DMS79 treated with DMSO at 0.1 percent for 48 hours (cell line): ENCODE results near the gene MAST1.
"Not testable (repeated sequence)": the region's sequence is repeated elsewhere in the genome, so short reads cannot be mapped to it uniquely, and the experiment has no call there.

ENCODE experiments used
- DNase-seq: peaks from one replicate; lab custom pipeline; 2025; lab: John Stamatoyannopoulos, UW

Gene MAST1

GRCh38 chr19:12838182-12838885 lies at the start of gene MAST1:
MAST1 (plus strand) TSS chr19:12838515; CDS start chr19:12838573, 58 bp downstream.
- DNase-seq, result peak; percentile 76

GRCh38 chr19:12788682-12789097 lies 49.6 kb upstream of the MAST1 start:
- peak; percentile 72 for DNase-seq

GRCh38 chr19:12789098-12789903 lies 49.0 kb upstream of the MAST1 start:
- peak; percentile 46 for DNase-seq

- peak; percentile 94 for DNase-seq
These were observed 48.3 kb upstream of the MAST1 start for GRCh38 chr19:12789904-12790619.

DNA sequence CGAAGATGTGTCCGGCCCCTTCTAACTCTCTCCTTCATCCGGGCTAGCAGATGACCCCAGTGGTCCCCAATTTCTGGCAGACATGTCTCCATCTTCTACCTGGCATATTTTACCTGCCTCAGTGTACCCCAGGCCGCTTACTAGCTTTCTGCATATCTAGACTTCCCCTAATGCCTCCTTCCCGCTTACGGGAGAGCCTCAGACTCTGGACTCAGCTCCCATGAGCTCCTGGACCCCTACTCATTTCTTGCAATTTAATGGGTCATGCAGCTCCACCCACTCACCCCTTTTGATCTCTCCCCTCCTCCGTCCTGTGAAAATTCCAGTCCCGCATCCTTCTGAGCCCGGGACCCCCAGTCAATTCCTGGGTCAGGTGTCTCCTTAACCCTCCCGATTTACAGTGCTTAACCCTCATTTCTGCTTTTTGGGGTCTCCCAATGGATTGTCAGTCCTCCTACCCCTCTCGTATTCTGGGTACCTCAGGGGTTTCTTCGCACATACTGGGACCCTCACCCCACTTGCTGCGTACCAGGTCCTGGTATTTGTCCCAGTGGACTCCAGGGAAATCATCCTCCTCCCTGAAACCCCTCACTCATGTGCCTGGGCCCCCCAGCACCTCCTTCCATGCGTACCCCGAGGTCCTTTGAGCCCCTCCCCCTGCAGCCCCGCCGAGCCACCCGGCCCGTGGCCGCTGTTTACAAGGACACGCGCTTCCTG lies 47.5 kb upstream of the MAST1 start:
- DNase-seq, result peak; percentile 32

DNA sequence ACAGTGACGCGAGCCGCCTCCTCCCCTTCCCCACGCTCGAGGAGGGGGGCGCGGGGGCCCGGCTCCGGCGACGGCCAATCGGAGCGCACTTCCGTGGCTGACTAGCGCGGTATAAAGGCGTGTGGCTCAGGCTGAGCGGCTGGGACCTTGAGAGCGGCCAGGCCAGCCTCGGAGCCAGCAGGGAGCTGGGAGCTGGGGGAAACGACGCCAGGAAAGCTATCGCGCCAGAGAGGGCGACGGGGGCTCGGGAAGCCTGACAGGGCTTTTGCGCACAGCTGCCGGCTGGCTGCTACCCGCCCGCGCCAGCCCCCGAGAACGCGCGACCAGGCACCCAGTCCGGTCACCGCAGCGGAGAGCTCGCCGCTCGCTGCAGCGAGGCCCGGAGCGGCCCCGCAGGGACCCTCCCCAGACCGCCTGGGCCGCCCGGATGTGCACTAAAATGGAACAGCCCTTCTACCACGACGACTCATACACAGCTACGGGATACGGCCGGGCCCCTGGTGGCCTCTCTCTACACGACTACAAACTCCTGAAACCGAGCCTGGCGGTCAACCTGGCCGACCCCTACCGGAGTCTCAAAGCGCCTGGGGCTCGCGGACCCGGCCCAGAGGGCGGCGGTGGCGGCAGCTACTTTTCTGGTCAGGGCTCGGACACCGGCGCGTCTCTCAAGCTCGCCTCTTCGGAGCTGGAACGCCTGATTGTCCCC lies 46.8 kb upstream of the MAST1 start, which contains the start of gene JUNB:
JUNB (plus strand) TSS at position 142 of the 706 bp plus-strand sequence; CDS start at position 428, 286 bp downstream.
- peak; percentile 90 for DNase-seq

DNA sequence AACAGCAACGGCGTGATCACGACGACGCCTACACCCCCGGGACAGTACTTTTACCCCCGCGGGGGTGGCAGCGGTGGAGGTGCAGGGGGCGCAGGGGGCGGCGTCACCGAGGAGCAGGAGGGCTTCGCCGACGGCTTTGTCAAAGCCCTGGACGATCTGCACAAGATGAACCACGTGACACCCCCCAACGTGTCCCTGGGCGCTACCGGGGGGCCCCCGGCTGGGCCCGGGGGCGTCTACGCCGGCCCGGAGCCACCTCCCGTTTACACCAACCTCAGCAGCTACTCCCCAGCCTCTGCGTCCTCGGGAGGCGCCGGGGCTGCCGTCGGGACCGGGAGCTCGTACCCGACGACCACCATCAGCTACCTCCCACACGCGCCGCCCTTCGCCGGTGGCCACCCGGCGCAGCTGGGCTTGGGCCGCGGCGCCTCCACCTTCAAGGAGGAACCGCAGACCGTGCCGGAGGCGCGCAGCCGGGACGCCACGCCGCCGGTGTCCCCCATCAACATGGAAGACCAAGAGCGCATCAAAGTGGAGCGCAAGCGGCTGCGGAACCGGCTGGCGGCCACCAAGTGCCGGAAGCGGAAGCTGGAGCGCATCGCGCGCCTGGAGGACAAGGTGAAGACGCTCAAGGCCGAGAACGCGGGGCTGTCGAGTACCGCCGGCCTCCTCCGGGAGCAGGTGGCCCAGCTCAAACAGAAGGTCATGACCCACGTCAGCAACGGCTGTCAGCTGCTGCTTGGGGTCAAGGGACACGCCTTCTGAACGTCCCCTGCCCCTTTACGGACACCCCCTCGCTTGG lies 46.1 kb upstream of the MAST1 start:
- peak; percentile 80 for DNase-seq

- DNase-seq, result peak; percentile 47
These were observed 45.4 kb upstream of the MAST1 start for GRCh38 chr19:12792853-12793289.

DNA sequence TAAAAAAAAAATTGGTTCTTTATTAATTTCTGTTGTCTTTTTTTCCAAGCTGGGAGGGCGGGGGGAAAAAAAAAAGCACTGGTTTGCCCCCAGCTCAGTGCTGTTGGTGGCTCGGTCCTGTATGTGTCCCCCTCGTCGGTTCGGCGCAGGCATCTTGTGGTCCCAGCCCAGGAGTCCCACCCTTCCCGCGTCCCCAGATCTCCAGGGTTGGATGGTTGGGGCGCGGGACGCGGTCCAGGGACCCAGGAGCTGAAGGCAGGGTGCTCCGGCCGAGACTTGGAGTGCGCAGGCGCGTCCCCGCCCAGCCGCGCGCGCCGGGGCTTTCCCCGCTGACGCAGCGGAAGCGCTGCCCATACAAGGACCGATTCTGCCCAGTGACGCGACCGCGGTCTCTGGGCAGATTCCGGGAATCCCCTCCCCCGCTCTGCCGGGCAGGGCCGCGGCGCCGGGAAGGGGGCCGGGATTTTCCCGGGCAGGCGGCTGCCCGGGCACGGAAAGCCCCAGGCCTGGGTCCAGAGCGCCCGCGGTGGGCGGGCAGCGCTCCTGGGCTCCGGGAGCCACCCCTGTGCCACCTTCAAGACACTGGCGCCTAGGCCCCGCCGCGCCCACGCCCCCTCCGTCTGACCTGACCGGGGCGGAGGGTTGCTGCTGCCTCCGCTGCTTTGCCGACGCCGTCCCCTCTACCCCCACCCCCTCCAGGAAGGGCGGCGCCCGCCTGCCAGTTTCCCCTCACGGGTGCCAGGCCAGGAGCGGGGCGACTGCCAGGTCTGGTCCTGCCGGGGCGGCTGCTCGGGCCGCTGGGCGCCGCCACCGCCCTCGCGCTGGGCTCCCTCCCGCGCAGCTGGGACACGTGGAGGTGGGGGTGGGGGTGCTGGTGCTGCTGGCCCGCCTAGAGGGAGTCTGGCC lies 44.8 kb upstream of the MAST1 start:
- peak; percentile 91 for DNase-seq

GRCh38 chr19:12794196-12794941 lies 43.9 kb upstream of the MAST1 start:
- peak; percentile 25 for DNase-seq

- DNase-seq, result no peak
These were observed 43.3 kb upstream of the MAST1 start for GRCh38 chr19:12794971-12795381.

DNA sequence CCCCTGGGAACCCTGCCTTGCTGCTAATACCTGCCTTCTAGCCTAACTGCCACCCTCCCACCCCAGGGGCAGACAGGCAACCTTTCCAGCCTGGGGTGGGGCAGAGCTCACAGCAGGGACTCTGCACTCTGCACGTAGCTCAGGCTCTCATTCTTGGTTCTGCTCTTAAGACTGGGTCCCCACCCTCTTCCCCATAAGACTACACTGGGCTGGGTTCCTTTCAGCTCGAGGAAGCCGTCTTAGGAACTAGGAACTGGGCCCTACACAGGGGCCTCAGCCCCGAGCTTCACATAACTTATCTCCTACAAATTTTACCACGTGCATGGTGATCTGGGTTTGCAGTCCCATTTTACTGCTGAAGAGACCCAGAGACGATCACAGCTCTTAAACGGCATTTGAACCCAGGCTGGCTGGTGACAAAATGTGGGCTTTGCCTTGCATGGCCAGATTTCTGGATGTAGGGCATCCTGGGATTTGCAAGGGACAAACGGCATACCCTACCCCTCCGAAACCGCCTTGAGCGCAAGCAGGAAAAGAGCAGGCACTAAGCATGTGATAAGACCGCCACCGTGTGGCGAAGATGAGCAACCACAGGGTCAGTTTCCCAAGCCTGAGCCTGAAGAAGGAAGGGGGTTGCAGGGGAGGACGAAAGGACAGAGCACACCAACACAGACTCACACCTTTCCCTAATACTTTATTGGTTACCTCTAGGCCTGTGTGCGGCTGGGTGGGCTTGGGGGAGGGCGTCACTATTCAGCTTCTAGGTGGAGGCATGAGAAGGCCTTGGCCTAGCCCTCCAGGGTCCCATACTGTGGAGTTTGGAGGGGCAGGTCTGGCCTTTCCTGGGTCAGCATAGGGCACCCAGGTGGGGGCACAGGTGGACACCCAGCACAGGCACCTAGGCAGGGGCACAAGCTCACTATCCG lies 41.9 kb upstream of the MAST1 start:
- peak; percentile 88 for DNase-seq

- DNase-seq, result no peak
These were observed 41.2 kb upstream of the MAST1 start for GRCh38 chr19:12797141-12797587.

DNA sequence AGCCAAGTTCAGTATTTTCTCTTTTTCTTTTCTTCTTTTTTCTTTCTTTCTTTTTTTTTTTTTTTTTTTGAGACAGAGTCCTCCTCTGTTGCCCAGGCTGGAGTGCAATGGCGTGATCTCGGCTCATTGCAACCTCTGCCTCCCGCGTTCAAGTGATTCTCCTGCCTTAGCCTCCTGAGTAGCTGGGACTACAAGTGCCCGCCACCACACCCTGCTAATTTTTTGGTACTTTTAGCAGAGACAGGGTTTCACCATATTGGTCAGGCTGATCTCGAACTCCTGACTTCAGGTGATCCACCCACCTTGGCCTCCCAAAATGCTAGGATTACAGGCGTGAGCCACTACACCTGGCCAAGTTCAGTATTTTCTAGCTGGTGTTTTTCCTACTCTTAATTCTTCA lies 40.7 kb upstream of the MAST1 start:
- not testable (repeated sequence) for DNase-seq

DNA sequence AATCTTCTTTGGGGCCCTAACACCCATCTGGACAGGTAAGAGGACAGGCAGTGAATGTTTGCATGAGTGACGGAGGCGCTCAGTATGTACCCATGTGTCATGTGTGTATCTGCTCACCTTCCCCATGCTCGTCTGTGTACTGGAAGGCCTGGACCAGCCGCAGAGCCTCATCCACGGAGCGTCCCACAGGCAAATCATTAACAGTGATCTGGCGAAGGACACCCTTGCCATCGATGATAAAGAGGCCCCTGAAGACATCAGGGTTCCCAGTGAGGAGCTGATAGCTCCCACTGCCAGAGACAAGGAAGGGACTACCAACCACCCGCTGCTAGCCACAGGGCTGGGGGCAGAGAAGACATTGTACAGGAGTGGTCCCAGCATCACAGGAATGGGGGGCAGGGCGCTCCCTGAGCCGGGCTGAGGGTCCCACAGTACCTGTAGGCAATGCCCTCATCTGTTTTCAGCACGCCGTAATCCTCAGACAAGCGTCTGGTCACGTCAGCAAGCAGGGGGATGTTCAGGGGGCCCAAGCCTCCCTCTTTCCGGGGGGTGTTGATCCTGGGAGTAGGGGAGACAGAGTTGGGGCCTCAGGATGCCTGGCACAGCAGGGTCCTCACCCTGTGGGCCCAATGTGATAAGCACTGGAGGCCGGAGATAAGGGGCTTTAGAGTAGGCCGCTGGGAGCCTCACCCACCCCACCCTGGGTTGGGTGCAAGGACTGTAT lies 38.4 kb upstream of the MAST1 start:
- DNase-seq, result no peak

- DNase-seq, result no peak
These were observed 37.9 kb upstream of the MAST1 start for GRCh38 chr19:12800466-12800770.
